ENCODE measurements around the gene TEX48. TPM values are rescaled to one million over a fixed set of nuclear protein-coding genes. Genes with fewer than 3 reads are reported as not detected.

The TEX48 gene
- polyA plus RNA-seq, 1 of the 3 experiments (the other 2 are of a cell fraction): 0.46 TPM

GRCh38 chr9:114680259-114681001 lies 1.6 kb downstream of the TEX48 start:
- Histone ChIP-seq H3K9ac (no peak overlapping the region), H3K4me2 (no peak overlapping the region), H3K4me1 (ENCODE audit: control insufficient read depth in 1 of 2, insufficient read depth in 2 of 2, low read depth in 1 of 2, low read length in 1 of 2) (peaks cover 0 to 19% of the 10 kb centered on the region in 2 experiments; a peak in 3 of 4 replicates), H3K79me2 (ENCODE audit: insufficient read depth) (no peaks in the 10 kb centered on the region), H3K27me3 (ENCODE audit: insufficient read depth) (no peaks in the 10 kb centered on the region), H3K9me3 (no peaks in the 10 kb centered on the region), H3K27ac (ENCODE audit: low read depth in 2 of 2, low read length in 1 of 2) (peak overlapping the region in 1 of 2 experiments; percentile 23; a peak in 2 of 4 replicates), H2AFZ (ENCODE audit: low read depth) (no peak overlapping the region), H4K20me1 (ENCODE audit: insufficient read depth) (no peaks in the 10 kb centered on the region), H3K4me3 (ENCODE audit: low read depth in 2 of 2, low read length in 1 of 2) (no peak overlapping the region), H3K9me2 (no peaks in the 10 kb centered on the region), H3F3A (replicated peaks; ENCODE audit: insufficient read depth) (peaks cover 29% of the 10 kb centered on the region), H3K36me3 (replicated peaks in 1 of 2; ENCODE audit: control insufficient read depth in 1 of 2, insufficient read depth in 2 of 2, low read length in 1 of 2) (no peaks in the 10 kb centered on the region)
- 75% methylated on average over 8 of the region's 8 CpGs for WGBS (ENCODE audit: low lambda C conversion rate)
- POLR2A ChIA-PET: no interaction called here
- TF ChIP-seq NRF1 (IDR thresholded peaks at IDR 0.05; ENCODE audit: low read depth, low read length) (no peak), MXI1 (IDR thresholded peaks at IDR 0.05; ENCODE audit: low read depth, low read length) (no peak), CTCF (IDR thresholded peaks at IDR 0.05) (no peak), GATA2 (CRISPR knock-in tag; IDR thresholded peaks at IDR 0.05) (no peak), EP300 (IDR thresholded peaks at IDR 0.05; ENCODE audit: borderline replicate concordance in 1 of 2, low read depth in 1 of 2, low read length in 1 of 2) (no peak), MEF2A (IDR thresholded peaks at IDR 0.05; ENCODE audit: borderline replicate concordance, low read depth) (no peak), POLR2AphosphoS5 (IDR thresholded peaks at IDR 0.05; ENCODE audit: low read depth, low read length) (no peak), EZH2phosphoT487 (IDR thresholded peaks at IDR 0.05; ENCODE audit: borderline replicate concordance, low read depth) (no peak), PBX3 (IDR thresholded peaks at IDR 0.05) (no peak), GABPA (IDR thresholded peaks at IDR 0.05; ENCODE audit: low read depth) (no peak), NFIC (IDR thresholded peaks at IDR 0.05; ENCODE audit: borderline replicate concordance) (no peak), RXRA (IDR thresholded peaks at IDR 0.05; ENCODE audit: borderline replicate concordance, low read depth) (no peak), RAD21 (IDR thresholded peaks at IDR 0.05; ENCODE audit: low read length) (no peak), TEAD4 (IDR thresholded peaks at IDR 0.05; ENCODE audit: borderline replicate concordance, insufficient read depth) (no peak), MAX (IDR thresholded peaks at IDR 0.05; ENCODE audit: low read depth) (no peak), TAF1 (IDR thresholded peaks at IDR 0.05; ENCODE audit: borderline replicate concordance, low read depth, low read length) (no peak), FOXJ3 (CRISPR knock-in tag; IDR thresholded peaks at IDR 0.05) (no peak), TCF12 (IDR thresholded peaks at IDR 0.05) (no peak), FOSL2 (IDR thresholded peaks at IDR 0.05; ENCODE audit: borderline replicate concordance, low read depth) (no peak), USF1 (IDR thresholded peaks at IDR 0.05; ENCODE audit: borderline replicate concordance, low read depth) (no peak)
- DNase-seq: no peak
- CTCF ChIA-PET: interaction anchor here (0.7 to 5.6 kb wide), 49 partner anchors 9 to 844 kb away, joined by 3 to 42 read pairs (median 4); partner anchors contain the start of gene TEX53
